ENCODE measurements around the gene RHEX.

The RHEX gene

DNA sequence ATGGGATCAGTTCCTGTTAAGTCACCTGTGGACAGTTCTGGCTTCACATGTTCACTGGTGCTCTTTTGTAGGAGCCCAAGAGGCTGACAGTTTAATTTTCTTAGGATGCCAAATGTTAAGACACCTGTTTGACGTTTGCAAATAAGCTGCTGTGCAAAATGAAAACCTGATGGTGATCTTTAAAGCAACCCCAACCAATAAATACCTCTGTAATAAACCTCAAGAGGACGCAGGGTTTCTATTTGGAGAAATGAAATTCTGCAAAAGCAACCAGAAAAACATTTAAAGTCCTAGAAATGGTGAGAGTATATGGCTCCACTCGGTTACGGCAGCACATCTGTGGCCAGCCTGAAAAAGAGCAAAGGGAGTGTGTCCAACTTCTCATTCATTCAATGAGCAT, 5.7 kb upstream of the RHEX start:
- TF ChIP-seq CTCF (IDR thresholded peaks at IDR 0.05; ENCODE audit: low read depth, low read length) (no peak), EZH2phosphoT487 (IDR thresholded peaks at IDR 0.05; ENCODE audit: low read depth) (no peak)
- Histone ChIP-seq H3K27me3 (ENCODE audit: low read depth, low read length) (no peaks in the 10 kb centered on the region), H3K36me3 (replicated peaks; ENCODE audit: low read depth, low read length) (peaks cover 35% of the 10 kb centered on the region), H3K4me3 (ENCODE audit: low read length) (peak overlapping the region; percentile 60), H3K27ac (ENCODE audit: low read length) (peak overlapping the region; percentile 96), H3K4me1 (ENCODE audit: low read length) (peaks cover 87% of the 10 kb centered on the region), H3K9me3 (ENCODE audit: insufficient read depth, low read length) (no peaks in the 10 kb centered on the region), H4K20me1 (ENCODE audit: insufficient read depth, low read length) (no peaks in the 10 kb centered on the region), H3K79me2 (ENCODE audit: low read length) (peaks cover 88% of the 10 kb centered on the region), H3K4me2 (ENCODE audit: low read length) (peak overlapping the region; percentile 76), H3K9ac (ENCODE audit: low read length) (peak overlapping the region; percentile 97), H2AFZ (ENCODE audit: low read depth, low read length) (no peak overlapping the region)

GRCh38 chr1:206048582-206048981, 4.4 kb upstream of the RHEX start:
- peak overlapping the region; percentile 60 for H3K4me3 ChIP-seq (ENCODE audit: low read length)
- no peak overlapping the region for H2AFZ ChIP-seq (ENCODE audit: low read depth, low read length)
- H3K79me2 ChIP-seq (ENCODE audit: low read length), result peaks cover 86% of the 10 kb centered on the region
- TF ChIP-seq CTCF (IDR thresholded peaks at IDR 0.05; ENCODE audit: low read depth, low read length), result 0 out of 2 replicates have a peak, but pooled peaks have one; percentile 3
- no peak for TF ChIP-seq EZH2phosphoT487 (IDR thresholded peaks at IDR 0.05; ENCODE audit: low read depth)
- no peaks in the 10 kb centered on the region for H3K27me3 ChIP-seq (ENCODE audit: low read depth, low read length)
- H3K36me3 ChIP-seq (replicated peaks; ENCODE audit: low read depth, low read length), result peaks cover 39% of the 10 kb centered on the region
- peak overlapping the region; percentile 76 for H3K4me2 ChIP-seq (ENCODE audit: low read length)
- H3K9ac ChIP-seq (ENCODE audit: low read length), result peak overlapping the region; percentile 97
- H4K20me1 ChIP-seq (ENCODE audit: insufficient read depth, low read length), result no peaks in the 10 kb centered on the region
- H3K4me1 ChIP-seq (ENCODE audit: low read length), result peaks cover 75% of the 10 kb centered on the region
- H3K27ac ChIP-seq (ENCODE audit: low read length), result peak overlapping the region; percentile 96
- no peaks in the 10 kb centered on the region for H3K9me3 ChIP-seq (ENCODE audit: insufficient read depth, low read length)

- peak overlapping the region; percentile 96 for H3K27ac ChIP-seq (ENCODE audit: low read length)
- TF ChIP-seq CTCF (IDR thresholded peaks at IDR 0.05; ENCODE audit: low read depth, low read length), result no peak
- TF ChIP-seq EZH2phosphoT487 (IDR thresholded peaks at IDR 0.05; ENCODE audit: low read depth), result no peak; the same call in 1 of the 2 replicates
- peak overlapping the region; percentile 45; the same call in 1 of the 2 replicates for H3K4me3 ChIP-seq (ENCODE audit: low read length)
- H3K27me3 ChIP-seq (ENCODE audit: low read depth, low read length), result no peaks in the 10 kb centered on the region
- H3K9me3 ChIP-seq (ENCODE audit: insufficient read depth, low read length), result no peaks in the 10 kb centered on the region
- peaks cover 69% of the 10 kb centered on the region for H3K4me1 ChIP-seq (ENCODE audit: low read length)
- H2AFZ ChIP-seq (ENCODE audit: low read depth, low read length), result no peak overlapping the region
- peak overlapping the region; percentile 97 for H3K9ac ChIP-seq (ENCODE audit: low read length)
- peak overlapping the region; percentile 76; the same call in 1 of the 2 replicates for H3K4me2 ChIP-seq (ENCODE audit: low read length)
- H3K79me2 ChIP-seq (ENCODE audit: low read length), result peaks cover 86% of the 10 kb centered on the region
- peaks cover 42% of the 10 kb centered on the region for H3K36me3 ChIP-seq (replicated peaks; ENCODE audit: low read depth, low read length)
- no peaks in the 10 kb centered on the region for H4K20me1 ChIP-seq (ENCODE audit: insufficient read depth, low read length)
Observed at GRCh38 chr1:206049293-206049692, 3.7 kb upstream of the RHEX start.

- H3K4me3 ChIP-seq (ENCODE audit: low read length), result peak overlapping the region; percentile 45
- TF ChIP-seq CTCF (IDR thresholded peaks at IDR 0.05; ENCODE audit: low read depth, low read length) (no peak), EZH2phosphoT487 (IDR thresholded peaks at IDR 0.05; ENCODE audit: low read depth) (no peak)
- H2AFZ ChIP-seq (ENCODE audit: low read depth, low read length), result no peak overlapping the region
- peak overlapping the region; percentile 69 for H3K4me2 ChIP-seq (ENCODE audit: low read length)
- peaks cover 86% of the 10 kb centered on the region for H3K79me2 ChIP-seq (ENCODE audit: low read length)
- H3K9ac ChIP-seq (ENCODE audit: low read length), result peak overlapping the region; percentile 95
- H4K20me1 ChIP-seq (ENCODE audit: insufficient read depth, low read length), result no peaks in the 10 kb centered on the region
- H3K9me3 ChIP-seq (ENCODE audit: insufficient read depth, low read length), result no peaks in the 10 kb centered on the region
- peaks cover 62% of the 10 kb centered on the region for H3K4me1 ChIP-seq (ENCODE audit: low read length)
- no peaks in the 10 kb centered on the region for H3K27me3 ChIP-seq (ENCODE audit: low read depth, low read length)
- peaks cover 40% of the 10 kb centered on the region for H3K36me3 ChIP-seq (replicated peaks; ENCODE audit: low read depth, low read length)
- peak overlapping the region; percentile 96 for H3K27ac ChIP-seq (ENCODE audit: low read length)
Observed at GRCh38 chr1:206049919-206050600, 2.9 kb upstream of the RHEX start.

All from OCI-LY3 (cell line).